Measurements from ENCODE around the gene LRRC49.

LRRC49 gene

GRCh38 chr15:71054286-71054952, 161.8 kb downstream of the LRRC49 start:
- no peak for DNase-seq

GRCh38 chr15:71055461-71055860, 162.8 kb downstream of the LRRC49 start:
- no peak for DNase-seq

GRCh38 chr15:71056111-71056510, 163.5 kb downstream of the LRRC49 start:
- DNase-seq = no peak

GRCh38 chr15:71057143-71057542, 164.5 kb downstream of the LRRC49 start:
- DNase-seq = no peak

- DNase-seq = no peak
Measured at GRCh38 chr15:71057581-71057980, 165.0 kb downstream of the LRRC49 start.

- no peak for DNase-seq
Measured at GRCh38 chr15:71060983-71061382, 168.4 kb downstream of the LRRC49 start.

GRCh38 chr15:71066983-71067382, 174.4 kb downstream of the LRRC49 start:
- no peak for DNase-seq

GRCh38 chr15:71069693-71070092, 177.1 kb downstream of the LRRC49 start:
- DNase-seq = no peak

- DNase-seq = no peak
Measured at GRCh38 chr15:71071529-71071928, 178.9 kb downstream of the LRRC49 start.

GRCh38 chr15:71072423-71072822, 179.8 kb downstream of the LRRC49 start:
- DNase-seq = no peak

- DNase-seq = no peak
Measured at GRCh38 chr15:71078506-71079207, 186.0 kb downstream of the LRRC49 start.

GRCh38 chr15:71079208-71080044, 186.8 kb downstream of the LRRC49 start:
- no peak for DNase-seq

GRCh38 chr15:71080166-71080565, 187.5 kb downstream of the LRRC49 start:
- DNase-seq = no peak

GRCh38 chr15:71080705-71081104, 188.1 kb downstream of the LRRC49 start:
- DNase-seq = no peak

GRCh38 chr15:71082803-71083202, 190.2 kb downstream of the LRRC49 start:
- no peak for DNase-seq

GRCh38 chr15:71083349-71083748, 190.7 kb downstream of the LRRC49 start:
- no peak for DNase-seq

GRCh38 chr15:71084264-71084663, 191.6 kb downstream of the LRRC49 start:
- no peak for DNase-seq

- DNase-seq = no peak
Measured at GRCh38 chr15:71085809-71086208, 193.2 kb downstream of the LRRC49 start.

GRCh38 chr15:71088155-71088554, 195.5 kb downstream of the LRRC49 start:
- no peak for DNase-seq

- DNase-seq = no peak
Measured at GRCh38 chr15:71088683-71089082, 196.1 kb downstream of the LRRC49 start.

GRCh38 chr15:71089801-71090200, 197.2 kb downstream of the LRRC49 start:
- DNase-seq = no peak

GRCh38 chr15:71091601-71092000, 199.0 kb downstream of the LRRC49 start:
- no peak for DNase-seq

GRCh38 chr15:71092056-71092600, 199.5 kb downstream of the LRRC49 start:
- no peak for DNase-seq

All from T-helper 1 cell (primary cell).